AG09319 (cell line): ENCODE data around the gene DNAJB12.
"Not testable (repeated sequence)": the region's sequence is repeated elsewhere in the genome, so short reads cannot be mapped to it uniquely, and the experiment has no call there.

Experiments used
- DNase-seq: peaks from one replicate; pipeline ENCODE4 v3.0.0-alpha.2; 2010; ENCODE audit warnings: low read depth; ENCODE audit errors: extremely low read depth
- TF ChIP-seq, protein P1 (sequence below): IDR thresholded peaks from 2 replicates; pipeline ENCODE4 v1.5.1; 2011; ENCODE audit warnings: low read depth, mild to moderate bottlenecking, inconsistent platforms, low read length, moderate library complexity

Gene DNAJB12

DNA sequence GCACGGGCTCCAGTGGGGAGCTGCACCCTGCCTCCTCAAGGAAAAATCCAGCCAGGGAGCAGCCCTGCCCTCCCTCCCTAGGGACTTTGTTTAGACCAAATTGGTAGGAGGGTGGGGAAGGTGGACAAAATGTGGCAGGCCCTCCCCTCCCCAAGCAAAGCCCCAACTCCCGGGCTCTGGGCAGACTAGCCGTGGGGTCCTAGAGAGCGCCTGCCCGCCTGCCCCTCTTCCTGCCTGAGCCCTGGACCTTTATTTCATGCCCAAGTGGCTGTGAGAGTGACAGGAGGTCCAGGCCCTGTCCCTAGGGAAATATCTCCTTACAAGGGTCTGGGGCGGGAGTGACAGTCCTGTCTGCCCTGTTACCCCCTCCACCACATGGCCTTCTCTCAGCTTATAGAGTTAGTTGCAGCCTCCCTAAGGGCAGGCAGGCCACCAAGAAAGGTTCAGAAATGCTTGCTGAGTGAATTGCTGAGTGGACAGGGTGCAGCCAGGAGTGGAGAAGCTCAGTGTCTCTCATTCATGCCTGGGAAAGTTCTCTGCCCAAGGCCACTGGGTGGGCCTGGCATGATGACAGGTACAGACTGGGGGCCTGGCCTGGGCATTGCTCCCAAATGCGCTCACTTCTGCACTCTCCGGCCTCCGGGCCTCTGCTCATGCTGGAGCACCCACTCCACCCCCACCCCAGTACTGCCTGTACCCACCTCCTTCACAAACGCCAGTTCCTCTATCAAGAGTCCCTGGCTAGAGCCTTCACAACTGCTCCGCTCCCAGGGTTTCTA lies 25.2 kb downstream of the DNAJB12 start:
- no peak for DNase-seq
- TF ChIP-seq, protein P1, sequence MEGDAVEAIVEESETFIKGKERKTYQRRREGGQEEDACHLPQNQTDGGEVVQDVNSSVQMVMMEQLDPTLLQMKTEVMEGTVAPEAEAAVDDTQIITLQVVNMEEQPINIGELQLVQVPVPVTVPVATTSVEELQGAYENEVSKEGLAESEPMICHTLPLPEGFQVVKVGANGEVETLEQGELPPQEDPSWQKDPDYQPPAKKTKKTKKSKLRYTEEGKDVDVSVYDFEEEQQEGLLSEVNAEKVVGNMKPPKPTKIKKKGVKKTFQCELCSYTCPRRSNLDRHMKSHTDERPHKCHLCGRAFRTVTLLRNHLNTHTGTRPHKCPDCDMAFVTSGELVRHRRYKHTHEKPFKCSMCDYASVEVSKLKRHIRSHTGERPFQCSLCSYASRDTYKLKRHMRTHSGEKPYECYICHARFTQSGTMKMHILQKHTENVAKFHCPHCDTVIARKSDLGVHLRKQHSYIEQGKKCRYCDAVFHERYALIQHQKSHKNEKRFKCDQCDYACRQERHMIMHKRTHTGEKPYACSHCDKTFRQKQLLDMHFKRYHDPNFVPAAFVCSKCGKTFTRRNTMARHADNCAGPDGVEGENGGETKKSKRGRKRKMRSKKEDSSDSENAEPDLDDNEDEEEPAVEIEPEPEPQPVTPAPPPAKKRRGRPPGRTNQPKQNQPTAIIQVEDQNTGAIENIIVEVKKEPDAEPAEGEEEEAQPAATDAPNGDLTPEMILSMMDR, result no peak

DNA sequence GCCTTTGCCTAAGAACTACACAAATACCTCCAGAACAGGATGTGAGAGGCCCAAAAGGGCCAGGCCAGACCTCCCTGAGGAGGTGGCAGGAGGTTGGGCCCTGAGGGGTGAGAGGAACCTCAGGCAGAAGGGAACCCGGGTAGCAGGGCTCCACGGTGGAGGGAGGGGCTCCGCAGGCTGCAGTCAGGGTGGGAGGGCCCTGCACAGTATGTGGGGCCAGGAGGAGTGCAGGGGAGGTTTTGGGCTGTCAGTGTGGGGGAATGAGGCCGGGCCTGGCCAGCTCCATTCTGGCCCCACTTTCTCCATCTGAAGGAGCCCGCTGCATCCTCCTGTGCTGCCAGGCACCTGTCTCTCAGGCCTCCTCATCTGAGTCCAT lies 25.9 kb downstream of the DNAJB12 start:
- TF ChIP-seq, protein P1, result no peak
- DNase-seq, result no peak

DNA sequence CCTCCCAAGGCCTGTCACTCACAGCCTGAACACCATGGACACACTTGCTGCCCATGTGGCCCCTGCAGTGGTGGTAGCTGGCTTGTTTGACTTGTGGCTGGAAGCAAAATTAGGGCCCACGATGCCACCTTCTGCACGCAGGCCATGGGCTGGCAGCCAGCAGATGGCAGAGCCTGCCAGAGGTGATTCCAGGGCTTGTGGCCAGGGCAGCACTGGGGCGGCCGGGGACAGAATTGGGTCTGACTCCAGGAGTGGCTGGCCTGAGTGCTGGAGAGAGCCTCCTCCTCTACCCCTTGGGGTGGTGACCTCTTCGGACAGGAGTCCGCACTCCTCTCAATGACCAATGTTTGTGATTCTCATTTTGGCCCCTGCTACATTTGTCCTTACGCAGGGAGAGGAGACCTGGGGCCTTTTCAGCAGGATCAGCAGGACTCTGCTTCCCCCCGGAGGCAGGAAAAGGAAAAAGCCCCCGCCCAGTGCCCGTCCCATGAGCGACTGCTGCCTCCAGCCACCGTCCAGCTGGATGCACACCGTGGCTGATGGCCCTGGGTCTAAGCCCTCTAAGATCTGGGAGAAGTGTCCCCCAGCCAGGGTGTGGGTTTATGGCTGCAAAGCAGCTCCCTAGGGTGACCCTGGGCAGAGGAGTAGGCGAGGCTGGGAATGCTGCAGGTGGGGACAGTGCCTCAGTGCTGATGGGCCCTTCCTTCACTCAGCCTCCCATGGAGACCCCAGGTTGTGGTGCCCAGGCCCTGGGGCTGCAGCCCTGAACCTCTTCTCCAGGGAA lies 26.5 kb downstream of the DNAJB12 start:
- TF ChIP-seq, protein P1, result peak; percentile 74
- no peak for DNase-seq

DNA sequence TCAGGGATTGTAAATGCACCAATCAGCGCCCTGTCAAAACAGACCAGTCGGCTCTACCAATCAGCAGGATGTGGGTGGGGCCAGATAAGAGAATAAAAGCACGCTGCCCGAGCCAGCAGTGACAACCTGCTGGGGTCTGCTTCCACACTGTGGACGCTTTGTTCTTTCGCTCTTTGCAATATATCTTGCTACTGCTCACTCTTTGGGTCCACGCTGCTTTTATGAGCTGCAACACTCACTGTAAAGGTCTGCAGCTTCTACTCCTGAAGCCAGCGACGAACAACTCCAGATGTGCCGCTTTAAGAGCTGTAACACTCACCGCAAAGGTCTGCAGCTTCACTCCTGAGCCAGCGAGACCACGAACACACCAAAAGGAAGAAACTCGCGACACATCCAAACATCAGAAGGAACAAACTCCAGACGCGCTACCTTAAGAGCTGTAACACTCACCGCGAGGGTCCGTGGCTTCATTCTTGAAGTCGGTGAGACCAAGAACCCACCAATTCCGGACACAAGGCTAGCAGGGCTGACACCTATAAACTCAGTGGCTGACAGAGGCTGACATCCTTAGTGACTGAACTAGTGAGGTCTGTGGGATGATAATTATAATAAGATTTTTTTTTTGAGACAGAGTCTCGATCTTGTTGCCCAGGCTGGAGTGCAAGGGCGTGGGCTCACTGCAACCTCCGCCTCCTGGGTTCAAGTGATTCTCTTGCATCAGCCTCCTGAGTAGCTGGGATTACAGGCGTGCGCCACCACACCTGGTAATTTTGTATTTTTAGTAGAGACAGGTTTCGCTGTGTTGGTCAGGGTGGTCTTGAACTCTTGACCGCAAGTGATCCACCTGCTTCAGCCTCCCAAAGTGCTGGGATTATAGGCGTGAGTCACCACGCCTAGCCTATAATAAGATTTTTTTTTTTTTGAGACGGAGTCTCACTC lies 27.8 kb downstream of the DNAJB12 start:
- DNase-seq, result not testable (repeated sequence)

DNA sequence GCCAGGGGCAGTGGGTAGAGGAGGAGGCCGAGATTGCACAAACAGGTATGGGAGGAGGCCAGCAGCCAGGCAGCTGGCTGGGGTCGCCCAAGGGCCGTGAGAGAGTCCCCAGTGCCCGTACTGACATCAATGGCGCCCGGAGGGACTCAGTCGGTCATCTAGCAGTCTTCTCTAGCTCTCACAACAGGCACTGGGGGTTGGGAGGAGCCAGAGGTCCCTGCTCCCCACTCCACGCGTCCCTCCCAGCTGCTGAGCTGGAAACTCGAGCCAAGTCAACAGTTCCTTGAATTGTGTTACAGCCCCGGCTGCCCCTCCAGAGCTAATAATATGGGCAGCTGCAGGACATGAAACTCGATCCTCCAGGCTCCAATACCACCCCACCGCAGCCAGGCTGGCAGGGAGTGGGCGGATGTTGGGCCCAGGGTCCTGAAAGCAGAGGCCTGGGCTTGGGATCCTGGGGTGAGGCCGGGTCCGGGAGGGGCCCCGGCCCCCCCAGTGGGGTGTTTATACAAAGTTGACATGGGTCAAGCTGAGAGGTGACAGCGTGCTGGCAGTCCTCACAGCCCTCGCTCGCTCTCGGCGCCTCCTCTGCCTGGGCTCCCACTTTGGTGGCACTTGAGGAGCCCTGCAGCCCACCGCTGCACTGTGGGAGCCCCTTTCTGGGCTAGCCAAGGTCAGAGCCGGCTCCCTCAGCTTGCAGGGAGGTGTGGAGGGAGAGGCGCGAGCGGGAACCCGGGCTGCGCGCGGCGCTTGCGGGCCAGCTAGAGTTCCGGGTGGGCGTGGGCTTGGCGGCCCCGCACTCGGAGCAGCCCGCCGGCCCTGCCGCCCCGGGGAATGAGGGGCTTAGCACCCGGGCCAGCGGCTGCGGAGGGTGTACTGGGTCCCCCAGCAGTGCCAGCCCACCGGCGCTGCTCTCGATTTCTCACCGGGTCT lies 29.2 kb downstream of the DNAJB12 start:
- not testable (repeated sequence) for DNase-seq

DNA sequence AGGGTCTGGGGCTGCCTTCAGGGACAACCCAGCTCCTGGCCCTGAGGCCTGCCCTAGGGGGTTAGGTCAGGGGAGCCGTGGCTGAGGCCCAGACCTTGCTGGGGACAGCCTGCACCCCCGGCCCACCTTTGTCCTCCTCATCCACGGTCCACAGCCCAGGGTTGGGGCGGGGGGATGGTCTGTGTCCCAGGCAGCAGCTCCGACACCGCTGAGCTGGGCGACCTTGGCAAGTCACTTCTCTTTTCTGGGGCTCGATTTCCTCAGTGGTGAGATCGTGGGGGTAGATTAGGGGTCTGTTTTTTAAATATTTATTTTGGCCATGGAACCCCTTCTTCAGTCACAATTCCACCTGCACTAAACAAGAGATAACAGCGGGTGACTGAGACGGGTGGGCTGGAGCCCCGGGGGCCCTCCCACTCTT lies 30.9 kb downstream of the DNAJB12 start:
- TF ChIP-seq, protein P1, result no peak
- DNase-seq, result no peak

DNA sequence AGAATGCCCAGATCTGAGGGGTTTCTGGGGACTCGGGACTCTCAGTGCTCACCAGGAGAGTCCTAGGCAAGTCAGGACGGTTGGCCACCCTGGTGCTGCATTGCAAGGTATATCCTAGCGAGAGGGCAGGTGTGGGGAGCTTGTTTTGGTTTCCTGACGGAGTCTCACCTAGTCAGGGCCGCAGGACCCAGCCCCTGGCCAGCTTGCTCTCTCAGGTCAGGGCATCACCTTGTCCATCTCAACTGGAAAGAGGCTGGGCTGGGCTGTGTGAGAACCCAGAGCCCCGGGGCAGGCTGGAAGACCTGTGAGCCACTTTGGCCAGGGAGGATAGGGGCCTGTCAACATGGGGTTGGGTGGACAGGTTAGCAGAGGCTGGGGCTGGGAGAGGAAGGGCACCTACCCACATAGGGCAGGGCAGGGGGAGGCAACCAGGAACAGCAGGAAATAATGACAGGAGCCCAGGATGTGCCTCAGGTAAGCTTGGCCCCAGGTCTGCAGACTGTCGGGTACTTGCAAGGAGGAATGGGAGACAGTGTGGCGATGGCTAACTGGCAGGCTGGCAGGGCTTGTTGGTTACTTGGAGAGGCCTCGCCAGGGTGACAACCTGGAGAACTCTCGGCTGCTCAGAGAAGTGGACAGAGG lies 31.5 kb downstream of the DNAJB12 start:
- TF ChIP-seq, protein P1, result no peak
- no peak for DNase-seq
